GM10248 (cell line): ENCODE results near the gene SERPINB8.

ENCODE experiments used
- CTCF ChIA-PET: fragments of 300-600 bp; sonication (Branson Sonifier 250); formaldehyde crosslinking; extraction: SDS; loops from one replicate; lab custom pipeline; 2021; ENCODE audit warnings: antibody characterized with exemption; lab: Yijun Ruan, JAX
- POLR2A ChIA-PET: fragments of 350-650 bp; sonication (Branson Sonifier 250); formaldehyde crosslinking; extraction: SDS; loops from one replicate; lab custom pipeline; 2020; ENCODE audit warnings: antibody characterized with exemption; lab: Yijun Ruan, JAX
- DNase-seq: peaks from one replicate; pipeline ENCODE4 v3.0.0; 2012; ENCODE audit errors: extremely low spot score
- CTCF ChIP-seq: IDR thresholded peaks from 2 replicates; pipeline ENCODE4 v1.5.1; 2012; ENCODE audit warnings: mild to moderate bottlenecking, low read depth; ENCODE audit errors: extremely low read depth, missing control alignments, control extremely low read depth

SERPINB8 gene

GRCh38 chr18:64019922-64020756, 50.3 kb downstream of the SERPINB8 start:
- ChIA-PET POLR2A (no interaction called here), CTCF (interaction anchor here (3.5 kb wide), 1 partner anchor 10 kb away, joined by 24 read pairs; no protein-coding TSS in a partner anchor)
- TF ChIP-seq CTCF: no peak
- DNase-seq: no peak

GRCh38 chr18:64026350-64026749, 56.5 kb downstream of the SERPINB8 start:
- no peak for TF ChIP-seq CTCF
- CTCF ChIA-PET: interaction anchor here (1.4 kb wide), 1 partner anchor 9 kb away, joined by 10 read pairs; no protein-coding TSS in a partner anchor
- POLR2A ChIA-PET: no interaction called here

GRCh38 chr18:64027931-64028695, 58.2 kb downstream of the SERPINB8 start:
- DNase-seq: peak; percentile 54
- TF ChIP-seq CTCF: no peak
- POLR2A ChIA-PET: no interaction called here
- CTCF ChIA-PET: interaction anchor here (1.0 to 1.2 kb wide), 3 partner anchors 9 to 14 kb away, joined by 3 to 8 read pairs (median 3); no protein-coding TSS in a partner anchor

More at GRCh38 chr18:64026350-64026749, 56.5 kb downstream of the SERPINB8 start:
- DNase-seq: no peak

DNA sequence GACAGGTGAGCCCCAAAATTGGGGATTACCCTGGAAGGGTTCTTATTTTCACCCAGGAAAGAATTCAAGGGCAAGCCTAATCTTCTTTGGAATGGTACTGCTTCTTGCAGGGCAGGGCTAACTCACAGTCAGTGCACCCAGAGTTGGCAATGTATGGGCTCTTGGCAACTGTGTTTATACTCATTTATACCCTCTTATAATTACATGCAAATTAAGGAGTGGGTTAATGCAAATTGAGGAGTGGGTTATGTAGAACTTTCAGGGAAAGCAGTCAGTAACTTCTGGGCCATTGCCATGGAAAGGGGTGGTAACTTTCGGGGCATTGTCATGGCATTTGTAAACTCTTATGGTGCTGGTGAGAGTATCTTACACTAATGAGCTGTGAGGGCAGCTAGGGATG, 59.2 kb downstream of the SERPINB8 start:
- ChIA-PET POLR2A (no interaction called here), CTCF (interaction anchor here (1.0 to 1.2 kb wide), 2 partner anchors 8 to 13 kb away, joined by 3 to 8 read pairs; no protein-coding TSS in a partner anchor)
- DNase-seq: no peak
- no peak for TF ChIP-seq CTCF

DNA sequence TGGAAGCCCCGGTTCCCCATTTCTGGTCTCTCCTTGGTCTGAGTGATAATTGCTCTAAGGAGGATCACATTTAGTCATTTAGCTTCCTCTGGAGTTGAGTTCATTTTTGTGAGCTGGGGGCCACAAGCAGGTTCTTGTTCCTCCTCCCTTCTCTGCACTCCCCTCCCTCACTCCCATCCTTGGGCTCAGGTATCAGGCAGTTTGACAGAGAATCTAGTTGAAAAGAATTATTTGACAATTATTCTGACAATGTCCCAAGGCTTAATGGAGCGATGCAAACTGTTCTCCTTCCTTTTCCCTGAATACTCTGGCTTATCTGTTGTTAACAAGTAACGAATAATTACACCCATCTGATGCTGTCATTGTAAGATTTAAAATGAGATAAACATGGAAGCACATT, 61.5 kb downstream of the SERPINB8 start:
- ChIA-PET CTCF (no interaction called here), POLR2A (no interaction called here)
- TF ChIP-seq CTCF: no peak
- no peak for DNase-seq

DNA sequence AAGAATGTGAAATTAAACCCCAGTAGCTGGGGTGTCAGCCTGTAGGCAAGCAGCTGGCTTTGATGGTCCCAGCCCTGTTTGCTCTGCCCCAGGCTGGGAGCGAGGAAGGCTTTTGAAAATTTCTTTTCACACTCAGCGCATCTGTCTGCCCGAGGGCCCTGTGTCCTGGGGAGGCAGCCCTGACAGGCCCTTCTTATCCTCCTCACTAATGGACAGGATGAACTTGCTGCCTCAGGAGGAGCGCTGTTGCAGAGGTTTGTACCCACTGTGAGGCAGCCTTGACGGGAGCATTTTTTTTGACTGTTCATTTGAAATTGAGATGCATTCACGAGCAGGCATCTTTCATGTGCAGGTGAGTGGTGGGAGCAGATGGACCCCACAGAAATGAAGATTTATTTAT, 62.4 kb downstream of the SERPINB8 start:
- no peak for TF ChIP-seq CTCF
- DNase-seq: no peak
- CTCF ChIA-PET: interaction anchor here (2.8 to 3.4 kb wide), 2 partner anchors 14 to 378 kb away, joined by 10 to 17 read pairs; no protein-coding TSS in a partner anchor
- POLR2A ChIA-PET: no interaction called here
